ENCODE results near the gene SDCBP2. TPM values are rescaled to one million over a fixed set of nuclear protein-coding genes. Genes with fewer than 3 reads are reported as not detected.

SDCBP2 gene
- total and polyA plus RNA-seq, 2 of the 13 experiments (the other 11 are each of a cell fraction or from before 2014, with no cell fraction given), result 1.2 to 2.4 TPM

GRCh38 chr20:1324598-1325172 is 4.3 kb downstream of the SDCBP2 start (continued):
- no peak for TF ChIP-seq ZNF136 (CRISPR knock-in tag; IDR thresholded peaks at IDR 0.05; ENCODE audit: low read depth)
- TF ChIP-seq MATR3 (CRISPR knock-in tag; IDR thresholded peaks at IDR 0.05), result no peak
- TF ChIP-seq CSRNP1 (CRISPR knock-in tag; IDR thresholded peaks at IDR 0.05), result no peak; the same call in 1 of the 2 replicates
- TF ChIP-seq TARDBP (CRISPR knock-in tag; IDR thresholded peaks at IDR 0.05), result peak; percentile 4; the same call in 1 of the 2 replicates
- TF ChIP-seq ZNF772 (CRISPR knock-in tag; IDR thresholded peaks at IDR 0.05), result no peak
- TF ChIP-seq MXD1 (CRISPR knock-in tag; IDR thresholded peaks at IDR 0.05), result no peak
- TF ChIP-seq ZBTB34 (CRISPR knock-in tag; IDR thresholded peaks at IDR 0.05), result no peak
- TF ChIP-seq SSRP1 (CRISPR knock-in tag; IDR thresholded peaks at IDR 0.05), result no peak
- 0 out of 2 replicates have a peak, but pooled peaks have one; percentile 50 for TF ChIP-seq ZFP36L1 (CRISPR knock-in tag; IDR thresholded peaks at IDR 0.05)
- TF ChIP-seq SRSF4 (IDR thresholded peaks at IDR 0.05; ENCODE audit: low read depth, low read length, poor library complexity, severe bottlenecking), result no peak
- TF ChIP-seq HCFC1 (IDR thresholded peaks at IDR 0.05; ENCODE audit: low read depth, low read length), result no peak
- TF ChIP-seq ZFP82 (CRISPR knock-in tag; IDR thresholded peaks at IDR 0.05; ENCODE audit: borderline replicate concordance), result peak; percentile 41; the same call in 1 of the 2 replicates
- 0 out of 4 replicates have a peak, but pooled peaks of 1 of the 2 experiments have one; percentile 8 for TF ChIP-seq ATF4 (CRISPR knock-in tag; IDR thresholded peaks at IDR 0.05)
- no peak for TF ChIP-seq ZNF362 (CRISPR knock-in tag; IDR thresholded peaks at IDR 0.05; ENCODE audit: borderline replicate concordance)
- no peak for TF ChIP-seq ZFP91 (CRISPR knock-in tag; IDR thresholded peaks at IDR 0.05; ENCODE audit: borderline replicate concordance)
- TF ChIP-seq TEAD2 (CRISPR knock-in tag; IDR thresholded peaks at IDR 0.05), result no peak
- TF ChIP-seq PRDM10 (CRISPR knock-in tag; IDR thresholded peaks at IDR 0.05; ENCODE audit: low read depth), result no peak
